A549 (cell line): ENCODE measurements around the gene JAZF1. TPM values are rescaled to one million over a fixed set of nuclear protein-coding genes. Genes with fewer than 3 reads are reported as not detected.

Experiments used
- ATAC-seq, 2 experiments: fragments of 200-7000 bp in 1 of 2; fragments of >200 bp in 1 of 2; cut with Nextera tagmentation in 1 of 2; cut with Tn5 transposase in 1 of 2; 3 replicates each; pipeline versions ENCODE4 v1.8.0 to v1.9.1; 2018 to 2020; ENCODE audit warnings: mild to moderate bottlenecking in 1 of 2, moderate library complexity in 1 of 2
- CTCF ChIA-PET: fragments of 300-600 bp; sonication (Branson Sonifier 250); formaldehyde crosslinking; extraction: SDS; loops from one replicate; lab custom pipeline; 2021; ENCODE audit warnings: antibody characterized with exemption, inconsistent platforms; lab: Yijun Ruan, JAX
- POLR2A ChIA-PET: fragments of 350-600 bp; formaldehyde crosslinking; extraction: SDS; loops from one replicate; lab custom pipeline; 2021; ENCODE audit warnings: antibody characterized with exemption, inconsistent platforms; lab: Yijun Ruan, JAX
- DNase-seq, 2 experiments: peaks; one replicate each; pipeline versions ENCODE4 v3.0.0 to v3.0.0-alpha.2; 2011 to 2016; ENCODE audit warnings: low read depth in 1 of 2, low spot score in 1 of 2
- FAIRE-seq: peaks from 2 replicates; lab custom pipeline; 2011; peaks lifted over from hg19 to GRCh38; lab: Jason Lieb, UNC
- H3K27ac ChIP-seq, 2 experiments: fragments of >200 bp; sonication (Bioruptor Twin); formaldehyde crosslinking; 3 replicates each; pipeline ENCODE4 v1.5.1; 2016 to 2017
- H3K4me1 ChIP-seq: fragments of >200 bp; sonication (Bioruptor Twin); formaldehyde crosslinking; 3 replicates; pipeline ENCODE4 v1.6.1; 2016
- H3K4me2 ChIP-seq: fragments of >200 bp; sonication (Bioruptor Twin); formaldehyde crosslinking; 3 replicates; pipeline ENCODE4 v1.6.1; 2016
- H3K4me3 ChIP-seq: fragments of >200 bp; sonication (Bioruptor Twin); formaldehyde crosslinking; 3 replicates; pipeline ENCODE4 v1.5.1; 2016
- H3K9me3 ChIP-seq: fragments of >200 bp; sonication (Bioruptor Twin); formaldehyde crosslinking; 3 replicates; pipeline ENCODE4 v1.6.1; 2016
- BHLHE40 ChIP-seq: IDR thresholded peaks from 2 replicates; pipeline ENCODE4 v1.6.1; 2012; ENCODE audit warnings: low read depth, low read length, inconsistent platforms
- CEBPB ChIP-seq, 2 experiments: fragments of >200 bp in 1 of 2; sonication (Bioruptor Twin) in 1 of 2; formaldehyde crosslinking in 1 of 2; IDR thresholded peaks; 2 replicates each; pipeline ENCODE4 v1.6.1; 2012 to 2016
- EHF ChIP-seq: fragments of 250-450 bp; sonication (Bioruptor Pico); IDR thresholded peaks from 2 replicates; pipeline ENCODE4 v1.5.0; 2020; ENCODE audit warnings: mild to moderate bottlenecking
- EHMT2 ChIP-seq: fragments of 200-600 bp; sonication (generic); IDR thresholded peaks from 2 replicates; pipeline ENCODE4 v1.6.1; 2016; ENCODE audit warnings: antibody characterized with exemption, low read depth, mild to moderate bottlenecking, moderate library complexity
- ESRRA ChIP-seq: fragments of 150-350 bp; IDR thresholded peaks from 2 replicates; pipeline ENCODE4 v1.6.1; 2014; ENCODE audit warnings: mild to moderate bottlenecking, low read length, borderline replicate concordance
- GATA3 ChIP-seq: IDR thresholded peaks from 2 replicates; pipeline ENCODE4 v1.6.1; 2012; ENCODE audit warnings: borderline replicate concordance
- HEYL ChIP-seq: fragments of 250-450 bp; sonication (Bioruptor Pico); IDR thresholded peaks from 2 replicates; pipeline ENCODE4 v1.8.0; 2021; ENCODE audit warnings: mild to moderate bottlenecking, moderate library complexity
- HOXA7 ChIP-seq: fragments of 250-450 bp; sonication (Bioruptor Pico); IDR thresholded peaks from 2 replicates; pipeline ENCODE4 v1.5.0; 2020; ENCODE audit warnings: mild to moderate bottlenecking, moderate library complexity
- JUN ChIP-seq, 2 experiments: fragments of >200 bp; sonication (Bioruptor Twin); formaldehyde crosslinking; IDR thresholded peaks; 2 replicates in 1 of 2; 3 replicates in 1 of 2; pipeline ENCODE4 v1.6.1; 2016 to 2017
- KDM1A ChIP-seq: fragments of 200-600 bp; sonication (generic); IDR thresholded peaks from 2 replicates; pipeline ENCODE4 v1.6.1; 2016; ENCODE audit warnings: low read depth, mild to moderate bottlenecking
- KDM5A ChIP-seq: fragments of 200-600 bp; sonication (generic); IDR thresholded peaks from 2 replicates; pipeline ENCODE4 v1.6.1; 2016; ENCODE audit warnings: antibody characterized with exemption, mild to moderate bottlenecking
- NR3C1 ChIP-seq: fragments of >200 bp; sonication (Bioruptor Twin); formaldehyde crosslinking; IDR thresholded peaks from 3 replicates; pipeline ENCODE4 v1.6.1; 2017
- POLR2A ChIP-seq: IDR thresholded peaks from 2 replicates; pipeline ENCODE4 v1.6.1; 2012; ENCODE audit warnings: mild to moderate bottlenecking, low read length
- SMC3 ChIP-seq: fragments of >200 bp; sonication (Bioruptor Twin); formaldehyde crosslinking; IDR thresholded peaks from 3 replicates; pipeline ENCODE4 v1.6.1; 2018; ENCODE audit warnings: inconsistent platforms
- ZFP36 ChIP-seq: fragments of 450-650 bp; IDR thresholded peaks from 2 replicates; pipeline ENCODE4 v1.6.1; 2014; ENCODE audit warnings: borderline replicate concordance; ENCODE audit not compliant: partially characterized antibody
- ZSCAN20 ChIP-seq: fragments of 250-450 bp; sonication (Bioruptor Pico); IDR thresholded peaks from 2 replicates; pipeline ENCODE4 v1.8.0; 2022; ENCODE audit warnings: mild to moderate bottlenecking, moderate library complexity
- WGBS: methylation state at CpG from one replicate; pipeline ENCODE4 v1.1.6; 2017; ENCODE audit errors: missing lambda C conversion rate; 5-methylcytosine and 5-hydroxymethylcytosine counted together
- polyA plus RNA-seq, 4 experiments: library from polyadenylated mRNA; depleted of rRNA in 3 of 4; stranded (reverse); fragments of >200 nt; fragmentation: RNase III in 1 of 4; extraction: RNeasy Plus Mini Kit Qiagen cat#74134 plus additional on column Dnase treatment in 1 of 4; gene quantifications; 2 replicates in 3 of 4; 3 replicates in 1 of 4; pipeline ENCODE4 v1.2.3, GENCODE V29; 2011 to 2017
- TF ChIP-seq, protein P1 (sequence below): fragments of 150-350 bp; IDR thresholded peaks from 2 replicates; pipeline ENCODE4 v1.6.1; 2014; ENCODE audit warnings: low read depth, mild to moderate bottlenecking, low read length
- TF ChIP-seq, protein P2 (sequence below): fragments of >200 bp; sonication (Bioruptor Twin); formaldehyde crosslinking; IDR thresholded peaks from 3 replicates; pipeline ENCODE4 v1.5.1; 2016
- TF ChIP-seq, protein P3 (sequence below): fragments of 250-450 bp; sonication (Bioruptor Pico); IDR thresholded peaks from 2 replicates; pipeline ENCODE4 v1.5.0; 2020; ENCODE audit warnings: low read depth, mild to moderate bottlenecking, moderate library complexity

Gene JAZF1
- polyA plus RNA-seq, 2 of the 4 experiments (the other 2 are of a cell fraction): 1.9 to 2.8 TPM

DNA sequence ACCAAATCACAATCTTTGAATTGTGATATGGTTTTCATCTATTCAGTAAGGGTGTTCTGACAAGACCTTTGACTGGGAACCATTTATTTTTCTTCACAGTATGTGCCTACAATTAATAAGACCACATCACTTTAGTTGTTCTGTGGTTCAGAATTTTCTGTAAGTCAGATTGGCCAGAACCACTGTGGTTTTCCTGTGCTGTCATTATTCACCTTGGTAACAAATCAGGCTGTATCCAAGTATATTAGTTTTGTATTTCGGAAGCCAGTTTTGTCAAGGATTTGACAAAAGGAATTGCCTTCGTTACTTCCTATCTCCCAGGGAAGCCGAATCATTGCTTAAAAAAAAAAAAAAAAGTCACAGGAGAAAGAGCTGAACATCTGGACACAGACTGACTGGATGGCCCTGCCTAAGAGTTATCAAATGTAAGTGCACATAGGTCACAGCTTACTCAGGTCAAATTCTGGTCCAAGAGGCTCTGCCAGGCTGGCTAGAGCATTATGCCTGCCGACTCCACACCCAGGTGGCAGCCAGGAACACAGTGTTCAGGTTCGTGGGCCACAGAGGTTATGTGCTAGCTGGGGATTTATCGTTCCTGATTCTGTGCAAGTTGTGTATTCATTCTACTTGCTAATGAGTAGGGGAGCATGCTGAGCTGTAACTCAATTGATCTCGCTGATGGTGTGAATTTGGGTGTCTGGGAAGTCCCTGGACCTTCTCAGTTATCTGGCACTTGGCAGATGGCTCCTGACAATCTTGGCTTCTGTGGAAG, 175.3 kb downstream of the JAZF1 start:
- WGBS: 92% methylated on average over 7 of the region's 7 CpGs
- no peak overlapping the region for H3K4me2 ChIP-seq
- FAIRE-seq (no peak), ATAC-seq (no peak), DNase-seq (no peak)
- TF ChIP-seq GATA3: no peak
- ChIA-PET POLR2A (interaction anchor here (0.6 kb wide), 1 partner anchor 855 kb away, joined by 4 read pairs; no protein-coding TSS in a partner anchor), CTCF (interaction anchor here (1.3 to 3.6 kb wide), 2 partner anchors 15 to 32 kb away, joined by 4 to 17 read pairs; no protein-coding TSS in a partner anchor)
- H3K9me3 ChIP-seq: no peaks in the 10 kb centered on the region
- H3K27ac ChIP-seq: no peak overlapping the region
- H3K4me3 ChIP-seq: no peak overlapping the region
- H3K4me1 ChIP-seq: no peaks in the 10 kb centered on the region; the same call in 2 of the 3 replicates

DNA sequence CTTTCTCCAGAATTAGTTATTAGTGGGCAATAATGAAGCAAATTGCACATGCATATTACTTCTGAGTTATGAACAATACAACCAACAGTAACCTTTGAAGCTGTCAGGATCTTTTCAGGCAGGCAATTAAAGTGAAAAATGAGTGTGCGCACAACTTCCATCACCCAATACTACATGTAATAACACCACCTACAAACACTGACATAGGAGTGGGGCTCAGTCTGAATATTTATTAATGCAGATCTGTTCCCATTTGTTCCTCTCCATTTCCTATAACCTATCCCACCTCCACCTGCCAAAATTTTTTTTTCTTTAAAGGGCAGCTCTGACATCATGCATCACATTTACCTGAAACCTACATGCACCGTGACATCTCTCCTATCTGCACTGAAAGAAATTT, 177.2 kb downstream of the JAZF1 start:
- WGBS: 97% methylated on average over 2 of the region's 2 CpGs
- ATAC-seq (no peak), DNase-seq (no peak), FAIRE-seq (no peak)
- H3K9me3 ChIP-seq: no peaks in the 10 kb centered on the region
- H3K4me1 ChIP-seq: no peaks in the 10 kb centered on the region; the same call in 2 of the 3 replicates
- H3K27ac ChIP-seq: no peak overlapping the region
- ChIA-PET CTCF (interaction anchor here (1.3 to 3.6 kb wide), 3 partner anchors 17 to 259 kb away, joined by 3 to 17 read pairs (median 5); no protein-coding TSS in a partner anchor), POLR2A (no interaction called here)
- H3K4me3 ChIP-seq: no peak overlapping the region
- TF ChIP-seq HEYL (CRISPR knock-in tag) (no peak), SMC3 (no peak), NR3C1 (no peak), EHF (CRISPR knock-in tag) (no peak), CEBPB (IDR thresholded peaks at IDR 0.05) (no peak), BHLHE40 (no peak), JUN (IDR thresholded peaks at IDR 0.05) (no peak), ESRRA (no peak), ZSCAN20 (CRISPR knock-in tag) (no peak), KDM5A (no peak), HOXA7 (no peak), EHMT2 (no peak), POLR2A (no peak)
- TF ChIP-seq, protein P1, sequence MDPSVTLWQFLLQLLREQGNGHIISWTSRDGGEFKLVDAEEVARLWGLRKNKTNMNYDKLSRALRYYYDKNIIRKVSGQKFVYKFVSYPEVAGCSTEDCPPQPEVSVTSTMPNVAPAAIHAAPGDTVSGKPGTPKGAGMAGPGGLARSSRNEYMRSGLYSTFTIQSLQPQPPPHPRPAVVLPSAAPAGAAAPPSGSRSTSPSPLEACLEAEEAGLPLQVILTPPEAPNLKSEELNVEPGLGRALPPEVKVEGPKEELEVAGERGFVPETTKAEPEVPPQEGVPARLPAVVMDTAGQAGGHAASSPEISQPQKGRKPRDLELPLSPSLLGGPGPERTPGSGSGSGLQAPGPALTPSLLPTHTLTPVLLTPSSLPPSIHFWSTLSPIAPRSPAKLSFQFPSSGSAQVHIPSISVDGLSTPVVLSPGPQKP: no peak
- TF ChIP-seq, protein P2, sequence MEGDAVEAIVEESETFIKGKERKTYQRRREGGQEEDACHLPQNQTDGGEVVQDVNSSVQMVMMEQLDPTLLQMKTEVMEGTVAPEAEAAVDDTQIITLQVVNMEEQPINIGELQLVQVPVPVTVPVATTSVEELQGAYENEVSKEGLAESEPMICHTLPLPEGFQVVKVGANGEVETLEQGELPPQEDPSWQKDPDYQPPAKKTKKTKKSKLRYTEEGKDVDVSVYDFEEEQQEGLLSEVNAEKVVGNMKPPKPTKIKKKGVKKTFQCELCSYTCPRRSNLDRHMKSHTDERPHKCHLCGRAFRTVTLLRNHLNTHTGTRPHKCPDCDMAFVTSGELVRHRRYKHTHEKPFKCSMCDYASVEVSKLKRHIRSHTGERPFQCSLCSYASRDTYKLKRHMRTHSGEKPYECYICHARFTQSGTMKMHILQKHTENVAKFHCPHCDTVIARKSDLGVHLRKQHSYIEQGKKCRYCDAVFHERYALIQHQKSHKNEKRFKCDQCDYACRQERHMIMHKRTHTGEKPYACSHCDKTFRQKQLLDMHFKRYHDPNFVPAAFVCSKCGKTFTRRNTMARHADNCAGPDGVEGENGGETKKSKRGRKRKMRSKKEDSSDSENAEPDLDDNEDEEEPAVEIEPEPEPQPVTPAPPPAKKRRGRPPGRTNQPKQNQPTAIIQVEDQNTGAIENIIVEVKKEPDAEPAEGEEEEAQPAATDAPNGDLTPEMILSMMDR: no peak
- H3K4me2 ChIP-seq: no peak overlapping the region

DNA sequence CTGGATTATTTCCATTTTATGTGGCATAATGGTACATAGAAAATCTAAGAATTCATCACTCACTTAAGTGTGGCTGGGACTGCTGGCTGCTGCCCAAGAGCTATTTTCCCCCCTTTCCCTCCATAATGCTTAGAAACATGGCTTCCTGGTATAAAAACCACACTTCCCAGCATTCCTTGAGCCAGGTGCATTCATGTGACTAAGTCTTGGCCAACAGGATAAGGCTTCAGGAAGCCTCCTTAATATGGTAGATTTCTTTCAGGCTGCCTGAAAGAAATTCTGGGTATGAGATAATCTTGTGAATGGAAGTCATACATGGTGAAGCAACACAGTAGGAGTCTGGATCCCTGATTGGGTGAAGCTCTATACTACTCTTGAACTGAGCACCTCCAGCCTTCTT, 178.0 kb downstream of the JAZF1 start:
- no peak overlapping the region for H3K4me3 ChIP-seq
- ATAC-seq: peak in 1 of 2 experiments; percentile 69; a peak in 3 of 6 replicates
- ChIA-PET CTCF (interaction anchor here (1.6 kb wide), 1 partner anchor 18 kb away, joined by 5 read pairs; no protein-coding TSS in a partner anchor), POLR2A (no interaction called here)
- no peaks in the 10 kb centered on the region; the same call in 2 of the 3 replicates for H3K4me1 ChIP-seq
- no peaks in the 10 kb centered on the region for H3K9me3 ChIP-seq
- H3K4me2 ChIP-seq: no peak overlapping the region
- H3K27ac ChIP-seq: no peak overlapping the region
- TF ChIP-seq, protein P3, sequence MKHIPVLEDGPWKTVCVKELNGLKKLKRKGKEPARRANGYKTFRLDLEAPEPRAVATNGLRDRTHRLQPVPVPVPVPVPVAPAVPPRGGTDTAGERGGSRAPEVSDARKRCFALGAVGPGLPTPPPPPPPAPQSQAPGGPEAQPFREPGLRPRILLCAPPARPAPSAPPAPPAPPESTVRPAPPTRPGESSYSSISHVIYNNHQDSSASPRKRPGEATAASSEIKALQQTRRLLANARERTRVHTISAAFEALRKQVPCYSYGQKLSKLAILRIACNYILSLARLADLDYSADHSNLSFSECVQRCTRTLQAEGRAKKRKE (CRISPR knock-in tag): no peak
- TF ChIP-seq GATA3: no peak
- no peak for TF ChIP-seq HOXA7
- TF ChIP-seq KDM5A: no peak
- TF ChIP-seq HEYL (CRISPR knock-in tag): no peak
- TF ChIP-seq, protein P2: no peak
- TF ChIP-seq KDM1A: no peak
- TF ChIP-seq NR3C1: no peak
- TF ChIP-seq ZFP36: no peak
- TF ChIP-seq, protein P1: no peak
- DNase-seq: peak in 1 of 2 experiments; percentile 31
- FAIRE-seq: no peak
